Posterior vena cava (tissue), 2 donors: Measurements from ENCODE around the gene KIF26B. TPM values are rescaled to one million over a fixed set of nuclear protein-coding genes. Genes with fewer than 3 reads are reported as not detected.
"Not testable (repeated sequence)": the region's sequence is repeated elsewhere in the genome, so short reads cannot be mapped to it uniquely, and the experiment has no call there.

Source experiments
- DNase-seq: peaks from one replicate; pipeline ENCODE4 v3.0.0-alpha.2; 2020; ENCODE audit warnings: low spot score
- intact Hi-C, 2 donors: fragments of 100-400 bp; cut with DNase I; formaldehyde crosslinking; loops; one replicate each; pipeline versions ENCODE4 v1.14.1 to v1.14.2; 2022 to 2023
- total RNA-seq, 2 donors: library from RNA; stranded (reverse); fragmentation: NEBNext Ultra II Directional; extraction: Animal tissue kit (Norgen Biotek cat#: 25700); gene quantifications; one replicate each; pipeline ENCODE4 v1.2.1, GENCODE V29; 2021
- donor health status: DM: yes; HTN: yes; CAD: no.
- donor health status: DM: yes; HTN: yes; CAD: no.

The KIF26B gene
- total RNA-seq, 2 donors from 2014 or later = 0.62 to 0.65 TPM

DNA sequence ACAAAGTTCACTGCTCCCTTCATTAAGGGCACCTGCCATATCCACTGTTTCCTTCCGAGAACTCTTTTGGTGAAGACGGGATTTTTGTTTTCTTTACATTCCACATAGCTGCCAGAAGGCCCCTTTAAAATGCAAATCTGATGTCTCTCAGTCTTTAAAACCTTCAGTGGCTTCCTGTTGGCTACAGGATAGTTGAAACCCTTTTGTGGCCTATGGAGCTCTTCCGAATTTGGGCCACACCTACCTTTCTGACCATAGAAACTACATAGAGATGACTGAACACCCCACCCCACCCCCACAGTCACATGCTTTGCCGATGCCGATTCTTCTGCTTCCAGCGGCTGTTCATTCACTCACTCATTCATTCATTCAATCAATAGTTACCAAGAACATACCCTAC lies 502.6 kb downstream of the KIF26B start:
- intact Hi-C loops = no loop called here
- no peak for DNase-seq

DNA sequence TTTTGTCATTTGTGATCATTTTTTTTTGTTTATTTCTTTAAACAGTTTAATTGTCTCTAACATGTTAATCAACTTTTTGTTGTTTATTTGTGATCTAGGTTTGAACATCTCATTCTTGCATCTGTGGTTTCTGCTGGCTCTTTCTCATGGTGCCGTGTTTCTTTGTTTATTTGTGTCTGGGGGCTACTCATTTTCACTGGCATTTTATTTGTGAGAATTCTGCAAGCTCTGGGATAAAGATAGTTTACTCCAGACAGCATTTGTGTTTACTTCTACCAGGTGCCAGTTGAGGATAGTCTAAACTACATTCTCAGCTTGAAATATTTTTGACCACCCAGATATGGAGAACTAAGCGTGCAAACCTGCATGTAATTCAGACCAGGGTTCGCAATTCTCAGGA lies 508.6 kb downstream of the KIF26B start:
- no peak for DNase-seq
- intact Hi-C loops = no loop called here

GRCh38 chr1:245663841-245664240 lies 509.1 kb downstream of the KIF26B start:
- intact Hi-C loops = no loop called here
- no peak for DNase-seq

DNA sequence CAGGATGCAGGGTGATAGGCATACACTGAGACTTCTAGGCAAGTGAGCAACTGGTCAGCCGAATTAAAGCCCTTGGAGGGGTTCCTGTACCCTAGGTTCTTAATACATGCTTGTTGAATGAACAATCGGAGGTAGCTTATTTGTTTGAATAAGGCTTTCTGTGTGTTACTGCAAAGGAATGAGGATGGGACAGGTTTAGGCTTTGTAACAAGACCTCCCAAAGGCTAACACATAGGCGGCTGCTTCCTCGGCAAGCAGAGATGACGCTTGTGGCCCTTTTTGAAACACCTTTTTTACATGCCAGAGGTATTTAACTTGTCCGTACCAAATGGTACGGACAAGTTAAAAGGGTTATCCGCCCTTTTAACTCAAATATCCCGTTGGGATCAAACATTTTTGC lies 511.6 kb downstream of the KIF26B start:
- no peak for DNase-seq
- intact Hi-C loops = no loop called here

GRCh38 chr1:245671349-245671748 lies 516.6 kb downstream of the KIF26B start:
- no peak for DNase-seq
- intact Hi-C loops = no loop called here

GRCh38 chr1:245671966-245672767 lies 517.4 kb downstream of the KIF26B start:
- intact Hi-C loops = no loop called here
- peak; percentile 70 for DNase-seq

DNA sequence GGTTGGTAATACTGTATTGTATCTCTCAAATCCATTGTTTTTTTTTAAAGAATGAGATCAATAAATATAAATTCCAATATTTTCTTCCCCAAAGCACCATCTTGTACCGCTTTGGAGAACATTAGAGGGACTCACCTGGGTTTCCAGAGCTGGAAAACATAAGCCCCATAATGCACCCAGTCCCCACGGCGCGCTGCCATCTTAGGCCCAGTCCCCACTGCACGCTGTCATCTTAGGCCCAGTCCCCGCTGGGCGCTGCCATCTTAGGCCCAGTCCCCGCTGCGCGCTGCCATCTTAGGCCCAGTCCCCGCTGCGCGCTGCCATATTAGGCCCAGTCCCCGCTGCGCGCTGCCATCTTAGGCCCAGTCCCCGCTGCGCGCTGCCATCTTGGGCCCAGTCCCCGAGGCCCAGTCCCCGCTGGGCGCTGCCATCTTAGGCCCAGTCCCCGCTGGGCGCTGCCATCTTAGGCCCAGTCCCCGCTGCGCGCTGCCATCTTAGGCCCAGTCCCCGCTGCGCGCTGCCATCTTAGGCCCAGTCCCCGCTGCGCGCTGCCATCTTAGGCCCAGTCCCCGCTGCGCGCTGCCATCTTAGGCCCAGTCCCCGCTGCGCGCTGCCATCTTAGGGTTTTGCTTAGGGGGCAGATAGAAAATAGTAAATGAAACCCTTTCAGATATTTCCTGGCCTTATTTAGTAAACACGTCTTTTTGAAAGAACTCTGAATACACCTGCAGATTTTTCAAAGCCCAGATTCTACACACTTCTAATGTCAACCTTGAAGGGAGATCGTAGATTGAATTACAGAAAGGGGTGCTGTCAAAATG lies 518.3 kb downstream of the KIF26B start:
- DNase-seq = peak; percentile 40
- intact Hi-C loops = not testable (repeated sequence)

DNA sequence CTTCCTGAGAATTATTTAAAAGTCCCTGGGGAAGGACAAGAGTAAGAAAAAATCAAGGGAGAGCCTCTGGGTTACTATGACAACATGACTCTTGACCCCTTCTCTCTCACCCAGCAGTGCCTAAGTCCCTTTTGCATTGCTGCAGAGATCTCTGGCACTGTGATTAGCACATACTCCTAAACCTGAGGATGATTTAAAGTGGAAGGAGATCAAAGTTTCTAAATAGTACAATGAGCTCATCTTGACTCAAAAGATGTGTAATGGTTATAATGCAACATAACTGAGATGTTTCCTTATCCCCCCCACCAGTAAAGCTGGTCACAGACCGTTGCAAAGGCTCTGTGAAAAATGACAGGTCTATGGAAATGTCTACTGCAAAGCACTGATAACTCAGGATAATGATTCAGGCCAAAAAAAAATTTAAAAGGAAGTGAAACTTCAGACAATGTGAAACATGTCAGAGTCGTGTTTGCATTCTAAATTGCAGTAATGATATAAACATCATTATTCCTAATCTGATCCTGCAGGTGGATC lies 519.2 kb downstream of the KIF26B start:
- DNase-seq = no peak
- intact Hi-C loops = no loop called here

- peak; percentile 47 for DNase-seq
These were observed 522.9 kb downstream of the KIF26B start for GRCh38 chr1:245677461-245678240.

DNA sequence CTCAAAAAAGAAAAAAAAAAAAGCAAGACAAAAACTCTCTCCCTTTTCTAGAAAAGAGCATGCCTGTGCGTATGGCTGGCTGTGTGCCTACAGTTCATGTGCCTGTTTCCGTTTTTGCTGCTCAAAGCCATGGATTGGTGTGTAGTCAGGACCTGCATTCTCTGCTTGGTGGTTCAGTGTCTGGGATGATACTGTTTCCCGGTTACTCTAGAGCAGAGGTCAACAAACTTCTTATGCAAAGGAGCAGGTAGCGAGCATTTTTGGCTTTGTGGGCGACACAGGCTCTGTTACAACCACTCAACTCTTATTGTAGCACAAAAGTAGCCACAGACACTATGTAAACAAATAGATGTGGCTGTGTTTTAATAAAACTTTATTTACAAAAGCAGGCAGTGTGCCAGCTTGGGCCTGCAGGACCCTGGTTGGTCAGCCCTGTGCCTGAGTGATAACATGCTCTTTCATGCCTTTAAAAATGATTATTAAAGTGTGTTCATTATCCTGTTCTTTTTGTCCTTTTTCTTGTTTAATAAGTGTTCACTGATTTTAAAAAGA lies 524.2 kb downstream of the KIF26B start:
- intact Hi-C loops = no loop called here
- DNase-seq = no peak

More at GRCh38 chr1:245677461-245678240, 522.9 kb downstream of the KIF26B start:
- intact Hi-C loops = no loop called here

GRCh38 chr1:245679821-245680780 lies 525.3 kb downstream of the KIF26B start:
- DNase-seq = peak; percentile 45
- intact Hi-C loops = no loop called here

GRCh38 chr1:245682638-245683628 lies 528.1 kb downstream of the KIF26B start:
- intact Hi-C loops = no loop called here
- DNase-seq = no peak

DNA sequence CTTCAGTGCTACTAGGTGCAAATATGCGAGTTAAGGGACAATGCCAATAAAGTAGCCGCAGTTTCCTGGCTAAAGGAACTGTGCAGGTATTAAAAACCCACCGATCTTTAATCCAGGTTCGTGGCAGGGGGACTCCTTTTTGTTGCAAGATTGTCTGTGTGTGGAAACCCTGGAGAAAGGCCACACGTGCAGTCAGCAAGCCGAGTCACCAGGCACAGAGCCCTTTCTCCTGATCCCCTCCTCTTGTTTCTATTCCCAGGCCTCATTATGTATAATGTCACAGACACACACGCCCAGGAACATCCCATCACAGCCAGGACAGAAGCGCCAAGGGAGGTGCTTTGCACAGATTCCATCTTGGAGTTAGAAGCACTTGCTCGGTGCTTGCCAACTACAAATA lies 528.9 kb downstream of the KIF26B start:
- intact Hi-C loops = no loop called here
- no peak for DNase-seq

GRCh38 chr1:245684166-245684565 lies 529.4 kb downstream of the KIF26B start:
- no peak for DNase-seq
- intact Hi-C loops = no loop called here

GRCh38 chr1:245684571-245684970 lies 529.8 kb downstream of the KIF26B start:
- DNase-seq = no peak
- intact Hi-C loops = no loop called here

GRCh38 chr1:245685111-245685810 lies 530.5 kb downstream of the KIF26B start:
- no peak for DNase-seq
- intact Hi-C loops = no loop called here
